SK-N-SH treated with all-trans-retinoic acid at 6 μM for 48 hours (cell line): ENCODE results near the gene ZNF460.

Experiments used
- ATAC-seq: fragments of 200-7000 bp; cut with Tn5 transposase; 3 replicates; pipeline ENCODE4 v1.9.1; 2020; ENCODE audit warnings: mild to moderate bottlenecking, moderate library complexity
- ARNTL ChIP-seq: fragments of 450-650 bp; formaldehyde crosslinking; IDR thresholded peaks from 2 replicates; pipeline ENCODE4 v1.5.0; 2020; ENCODE audit warnings: low read depth, mild to moderate bottlenecking, moderate library complexity, borderline replicate concordance
- GLIS3 ChIP-seq: fragments of 250-450 bp; sonication (Bioruptor Pico); IDR thresholded peaks from 2 replicates; pipeline ENCODE4 v1.5.0; 2020; ENCODE audit warnings: mild to moderate bottlenecking, moderate library complexity
- ISL1 ChIP-seq: fragments of 250-450 bp; sonication (Bioruptor Pico); IDR thresholded peaks from 2 replicates; pipeline ENCODE4 v2.1.2; 2022; ENCODE audit warnings: mild to moderate bottlenecking, moderate library complexity
- OSR1 ChIP-seq: fragments of 250-450 bp; sonication (Bioruptor Pico); IDR thresholded peaks from 2 replicates; pipeline ENCODE4 v1.8.0; 2022; ENCODE audit warnings: moderate library complexity, mild to moderate bottlenecking, inconsistent platforms
- TCF4 ChIP-seq: fragments of 250-450 bp; sonication (Bioruptor Pico); IDR thresholded peaks from 2 replicates; pipeline ENCODE4 v1.8.0; 2021; ENCODE audit warnings: mild to moderate bottlenecking, moderate library complexity, borderline replicate concordance
- ZNF70 ChIP-seq: fragments of 450-650 bp; formaldehyde crosslinking; IDR thresholded peaks from 2 replicates; pipeline ENCODE4 v1.5.0; 2020; ENCODE audit warnings: mild to moderate bottlenecking, moderate library complexity
- ZNF8 ChIP-seq: fragments of 450-650 bp; formaldehyde crosslinking; IDR thresholded peaks from 2 replicates; pipeline ENCODE4 v1.5.0; 2020; ENCODE audit warnings: mild to moderate bottlenecking, moderate library complexity

Gene ZNF460

DNA sequence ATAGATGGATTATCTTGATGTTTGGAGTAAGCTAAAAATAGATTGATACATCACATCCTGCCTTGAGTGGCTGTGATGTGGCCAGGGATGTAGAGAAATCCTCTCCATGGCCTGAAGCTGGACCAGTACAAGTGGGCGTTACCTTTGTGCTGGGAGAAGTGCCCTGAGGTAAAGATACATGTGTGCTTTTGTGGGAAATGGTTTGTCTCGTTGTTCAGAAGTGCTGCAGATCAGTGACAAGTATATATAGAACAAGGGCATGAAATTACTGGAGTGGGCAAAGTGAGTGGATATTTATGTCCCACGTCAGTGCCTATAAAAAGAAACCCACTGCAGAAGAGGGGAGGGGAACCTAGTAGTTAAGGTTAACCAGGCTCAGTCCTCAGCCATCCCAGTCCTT is 58.6 kb downstream of the ZNF460 start (continued):
- TF ChIP-seq OSR1: no peak
- no peak for TF ChIP-seq TCF4 (CRISPR knock-in tag)
- no peak for TF ChIP-seq ZNF8 (CRISPR knock-in tag)
- TF ChIP-seq GLIS3 (CRISPR knock-in tag): no peak
- no peak for TF ChIP-seq ISL1 (CRISPR knock-in tag)
- no peak for TF ChIP-seq ZNF70

DNA sequence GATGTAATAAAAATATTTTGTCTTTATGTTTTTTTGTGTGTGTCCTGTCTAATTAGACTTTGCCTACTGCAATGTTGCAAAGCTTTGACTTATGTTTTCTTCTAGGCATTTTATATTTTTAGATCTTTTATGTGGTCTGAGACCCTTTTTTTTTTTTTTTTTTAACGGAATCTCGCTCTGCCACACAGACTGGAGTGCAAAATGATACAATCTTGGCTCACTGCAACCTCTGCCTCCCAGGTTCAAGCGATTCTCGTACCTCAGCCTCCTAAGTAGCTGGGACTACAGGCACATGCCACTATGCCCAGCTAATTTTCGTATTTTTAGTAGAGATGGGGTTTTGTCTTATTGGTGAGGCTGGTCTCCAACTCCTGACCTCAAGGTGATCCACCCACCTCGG is 62.3 kb downstream of the ZNF460 start:
- no peak for ATAC-seq
- TF ChIP-seq ARNTL (CRISPR knock-in tag) (no peak), ZNF70 (no peak)
